AG08395 (cell line): Measurements from ENCODE around the gene FFAR4.

Source experiments
- DNase-seq: peaks from one replicate; pipeline ENCODE4 v3.0.0; 2012; ENCODE audit warnings: mixed read lengths, low spot score

The FFAR4 gene

DNA sequence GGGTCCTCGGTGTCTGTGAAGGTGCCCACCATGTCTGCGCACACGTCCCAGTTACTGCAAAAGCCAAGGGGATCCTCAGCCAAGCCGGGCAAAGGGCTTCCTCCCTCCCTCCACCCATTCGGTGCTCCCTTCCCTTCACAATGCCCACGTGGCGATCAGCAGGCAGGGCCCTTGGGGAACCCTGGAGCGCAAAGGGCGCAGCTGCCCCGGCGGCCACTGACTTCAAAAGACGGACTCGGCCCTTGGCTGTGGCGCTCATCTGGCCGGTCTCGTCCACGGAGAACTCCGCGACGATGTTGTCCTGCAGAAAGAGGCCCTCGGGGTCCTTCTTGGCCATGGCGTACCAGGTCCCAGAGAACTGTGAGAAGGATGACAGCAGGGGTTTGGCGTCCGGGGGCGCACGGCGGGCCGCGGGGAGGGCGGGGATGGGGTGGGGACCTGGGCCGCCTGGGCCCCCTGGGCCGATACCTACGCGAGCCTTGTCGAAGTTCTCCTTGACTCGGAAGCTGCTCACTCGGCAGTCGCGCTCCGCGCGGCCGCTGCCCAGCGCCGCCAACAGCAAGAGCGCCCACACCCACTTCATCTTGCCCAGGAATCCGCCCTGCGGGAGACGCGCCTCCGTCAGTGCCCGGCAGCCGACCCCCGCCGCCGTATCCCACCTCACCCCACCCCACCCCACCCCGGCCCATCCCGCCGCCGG, 34.1 kb downstream of the FFAR4 start:
- DNase-seq: no peak

DNA sequence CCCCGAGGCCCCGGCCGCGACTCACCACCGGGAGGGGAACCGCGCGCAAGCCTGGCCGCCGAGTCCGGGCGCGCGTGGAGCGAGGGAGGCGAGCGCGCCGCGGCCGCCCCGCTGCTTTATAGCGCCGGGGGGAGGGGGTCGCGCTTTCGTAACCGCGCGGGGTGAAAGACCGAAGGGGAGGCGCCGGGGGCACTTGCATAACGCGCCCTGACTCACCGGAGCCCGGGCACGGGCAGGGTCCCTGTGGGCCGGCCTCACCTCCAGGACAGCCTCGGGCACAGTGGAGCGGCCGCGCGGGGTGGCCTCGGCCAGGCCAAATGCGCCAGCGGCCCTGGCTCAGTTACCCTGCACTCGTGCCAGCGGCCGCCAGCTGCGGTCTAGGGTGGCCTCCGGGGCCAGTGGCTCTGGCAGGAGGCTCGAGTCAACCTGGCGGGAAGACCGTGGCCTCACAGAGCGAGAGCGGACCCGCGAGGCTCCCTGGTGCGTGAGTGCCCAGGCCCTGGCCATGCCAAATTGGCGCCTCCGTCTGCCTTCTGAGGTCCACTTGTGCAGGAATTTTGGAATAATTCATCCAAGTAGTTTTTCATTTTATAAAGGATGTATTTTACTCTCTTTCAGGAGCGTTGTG, 34.8 kb downstream of the FFAR4 start, which contains the start of gene RBP4:
RBP4 (minus strand) TSS at position 90 of the 628 bp plus-strand sequence. CDS start 207 bp downstream, outside the sequence.
- no peak for DNase-seq

DNA sequence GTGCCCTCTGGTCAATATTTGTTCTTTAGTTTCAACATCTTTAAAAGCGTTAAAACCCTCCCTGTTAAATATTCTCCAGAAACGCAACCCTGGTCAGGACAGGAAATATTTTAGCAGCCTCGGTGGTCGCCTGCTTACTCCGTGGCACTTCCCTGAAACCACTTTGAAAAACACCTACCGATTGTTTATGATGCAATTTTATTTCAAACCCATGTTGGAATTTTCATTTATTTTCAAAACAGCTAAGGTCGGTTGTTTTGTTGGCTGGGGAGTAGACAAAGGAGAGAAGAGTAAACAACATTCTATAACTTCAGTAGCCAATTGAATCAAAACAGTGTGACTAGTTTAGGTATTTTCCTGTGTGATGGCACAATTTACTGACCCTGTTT, 35.3 kb downstream of the FFAR4 start:
- DNase-seq: no peak

DNA sequence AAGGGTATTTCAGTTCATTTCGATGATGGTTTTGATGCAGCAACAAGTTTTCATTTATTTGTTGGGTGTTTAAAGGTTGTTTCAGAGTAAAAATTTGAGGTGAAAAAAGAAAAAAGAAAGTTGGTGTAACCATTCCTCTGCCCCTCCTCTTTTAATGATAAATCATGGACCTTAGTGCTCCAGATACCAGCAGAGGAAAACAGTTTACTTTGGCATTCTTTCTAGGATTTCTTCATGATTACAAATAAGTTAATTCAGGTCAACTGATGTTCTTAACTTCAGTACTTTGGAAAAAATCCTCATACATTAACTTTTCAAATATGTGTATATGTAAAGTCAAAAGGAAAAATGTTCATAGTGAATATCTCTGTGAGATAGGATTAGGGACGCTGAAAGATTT, 36.6 kb downstream of the FFAR4 start:
- no peak for DNase-seq

DNA sequence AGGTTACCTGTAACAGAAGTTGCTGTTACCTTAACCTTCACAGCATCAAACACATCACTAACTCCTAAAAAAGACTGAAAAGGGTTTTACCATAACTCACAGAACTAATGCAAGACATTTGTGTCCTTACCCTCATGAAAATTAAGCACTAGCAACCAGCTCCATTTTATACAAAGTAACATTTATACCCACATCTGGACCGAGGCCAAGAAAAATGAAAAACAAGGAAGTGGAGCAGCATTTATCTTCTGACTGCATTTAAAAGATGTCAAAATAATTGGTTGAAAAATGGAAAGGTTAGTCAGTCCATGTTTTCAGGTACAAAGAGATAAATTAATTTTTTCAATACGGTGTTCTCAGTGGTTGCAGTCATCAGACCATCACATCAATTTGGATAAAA, 37.7 kb downstream of the FFAR4 start:
- no peak for DNase-seq

DNA sequence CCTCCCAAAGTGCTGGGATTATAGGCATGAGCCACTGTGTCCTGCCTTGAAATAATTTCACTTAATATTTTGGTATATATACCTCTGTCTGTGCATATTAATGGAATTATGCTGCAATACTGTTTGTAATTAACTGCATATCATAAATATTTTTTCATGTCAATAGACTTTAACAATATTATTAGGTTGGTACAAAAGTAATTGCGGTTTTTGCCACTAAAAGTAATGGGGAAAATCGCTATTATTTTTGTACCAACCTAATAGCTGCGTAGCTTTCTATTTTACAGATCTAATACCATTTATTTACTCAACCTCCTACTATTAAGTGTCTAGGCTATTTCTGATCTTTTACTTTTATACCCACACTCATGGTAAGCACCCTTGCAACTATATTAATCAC, 42.0 kb downstream of the FFAR4 start:
- no peak for DNase-seq

DNA sequence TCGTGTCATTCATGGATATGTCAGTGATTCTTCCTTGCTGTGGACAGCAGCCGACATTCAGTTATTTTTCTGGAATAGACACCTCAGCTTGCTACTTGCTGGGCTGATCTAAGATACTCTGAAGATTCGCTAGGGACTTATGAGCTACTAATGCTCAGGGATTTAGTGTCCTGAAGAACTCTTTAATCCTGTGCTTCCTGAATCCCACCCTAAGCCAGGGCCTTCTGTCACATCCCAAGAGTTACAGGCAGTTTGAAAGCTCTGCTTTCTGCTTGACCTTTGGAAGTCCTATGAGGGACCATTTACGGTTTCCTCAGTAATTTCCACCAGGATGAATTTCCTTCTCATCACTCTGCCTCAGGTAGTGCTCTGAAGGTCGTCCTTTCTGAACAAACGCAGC, 45.8 kb downstream of the FFAR4 start, which contains the start of gene PDE6C:
PDE6C (plus strand) TSS at position 227 of the 400 bp plus-strand sequence. CDS start 189 bp downstream, outside the sequence.
- no peak for DNase-seq

DNA sequence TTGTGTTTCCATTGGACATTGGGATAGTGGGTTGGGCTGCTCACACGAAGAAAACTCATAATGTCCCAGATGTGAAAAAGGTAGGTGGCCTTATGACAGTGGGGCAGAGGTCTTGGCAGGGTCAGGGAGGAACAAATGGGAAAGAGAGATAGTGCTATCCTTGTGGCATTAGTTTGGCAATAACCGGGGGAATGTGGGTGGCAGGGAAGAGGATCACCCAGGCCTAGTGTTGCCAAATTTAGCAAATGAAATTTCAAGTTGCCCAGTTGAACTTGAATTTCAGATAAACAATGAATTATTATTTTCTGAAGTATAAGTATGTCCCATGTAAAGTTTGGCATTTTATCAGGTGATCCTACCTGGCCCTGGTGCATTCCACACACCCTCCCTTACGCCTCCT, 46.7 kb downstream of the FFAR4 start:
- no peak for DNase-seq

DNA sequence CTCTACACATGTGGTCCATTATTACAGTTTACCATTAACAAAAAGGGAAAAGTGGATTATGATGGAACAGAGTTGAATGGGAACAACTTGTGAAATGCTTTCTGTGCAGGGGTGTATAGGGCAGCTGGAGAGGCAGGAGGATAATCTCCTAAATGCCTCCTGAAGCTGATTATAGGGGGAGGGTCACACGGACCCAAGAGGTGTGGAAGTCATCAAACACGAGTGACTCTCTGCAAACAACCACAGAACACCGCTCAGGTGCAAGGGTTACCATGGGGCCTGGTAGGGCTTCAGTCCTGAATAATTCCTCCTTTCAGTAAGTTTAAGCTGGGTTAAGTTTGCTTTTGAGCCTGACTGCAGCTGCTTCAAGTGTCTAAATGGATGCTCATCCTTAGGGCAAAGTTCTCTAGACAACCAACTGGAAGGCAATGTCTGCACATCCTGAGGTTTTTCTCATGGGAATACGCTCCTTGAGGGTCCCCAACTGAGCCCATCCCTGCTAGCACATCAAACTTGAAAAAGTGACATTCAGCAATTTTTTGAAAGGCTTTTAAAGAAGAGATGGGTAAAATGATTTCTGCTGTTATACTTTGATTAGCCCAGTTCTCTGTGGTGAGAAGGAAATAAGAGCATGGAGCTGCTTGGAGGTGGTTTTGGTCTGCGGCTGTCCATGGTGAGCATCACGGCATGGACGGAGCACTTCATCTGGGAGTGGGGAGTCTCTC, 47.8 kb downstream of the FFAR4 start:
- DNase-seq: no peak

DNA sequence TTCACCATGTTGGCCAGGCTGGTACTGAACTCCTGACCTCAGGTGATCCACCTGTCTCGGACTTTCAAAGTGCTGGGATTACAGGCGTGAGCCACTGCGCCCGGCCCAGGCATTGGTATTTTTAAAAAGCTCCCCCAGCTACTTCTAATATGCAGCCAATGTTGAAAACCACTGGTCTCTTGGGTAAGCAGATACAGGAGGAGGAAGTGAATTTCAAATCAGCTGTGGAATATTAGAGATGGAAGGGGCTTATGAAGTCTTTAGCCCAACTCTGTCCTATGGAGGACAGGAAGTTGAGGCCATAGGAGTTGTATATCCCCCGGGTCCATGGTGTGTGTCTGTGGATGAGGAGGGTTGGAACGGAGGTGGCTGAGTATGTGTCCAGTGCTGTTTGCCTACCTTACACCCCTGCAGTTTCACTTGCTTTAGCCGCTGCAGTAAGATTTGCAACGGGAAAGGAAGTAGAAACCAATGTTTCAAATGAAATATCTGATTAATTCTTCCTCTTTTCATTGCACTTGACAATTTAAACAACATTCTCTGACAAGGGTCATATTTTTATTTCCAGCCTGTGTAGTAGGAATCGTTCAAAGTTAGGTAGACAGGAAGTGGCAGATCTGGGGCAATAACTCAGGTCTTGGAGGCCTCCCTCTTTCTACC, 49.2 kb downstream of the FFAR4 start:
- no peak for DNase-seq

DNA sequence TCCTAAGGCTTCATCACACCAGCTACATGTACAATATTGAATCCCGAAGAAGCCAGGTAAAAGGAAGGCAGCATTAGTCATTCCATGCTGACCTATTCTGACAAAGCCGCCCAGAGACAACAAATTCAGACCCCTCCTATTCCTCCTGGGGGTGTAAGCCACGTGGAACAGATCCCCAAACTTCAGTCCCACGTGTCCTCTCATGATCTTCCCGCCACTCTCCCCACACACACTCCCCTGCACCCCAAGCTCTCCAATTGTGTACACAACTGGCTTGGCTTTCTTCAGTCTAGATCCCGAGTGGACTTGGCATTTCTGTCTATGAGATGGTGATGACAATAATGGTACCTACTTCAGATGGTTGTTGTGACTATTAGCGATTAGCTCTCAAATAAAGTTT, 54.5 kb downstream of the FFAR4 start:
- DNase-seq: no peak

DNA sequence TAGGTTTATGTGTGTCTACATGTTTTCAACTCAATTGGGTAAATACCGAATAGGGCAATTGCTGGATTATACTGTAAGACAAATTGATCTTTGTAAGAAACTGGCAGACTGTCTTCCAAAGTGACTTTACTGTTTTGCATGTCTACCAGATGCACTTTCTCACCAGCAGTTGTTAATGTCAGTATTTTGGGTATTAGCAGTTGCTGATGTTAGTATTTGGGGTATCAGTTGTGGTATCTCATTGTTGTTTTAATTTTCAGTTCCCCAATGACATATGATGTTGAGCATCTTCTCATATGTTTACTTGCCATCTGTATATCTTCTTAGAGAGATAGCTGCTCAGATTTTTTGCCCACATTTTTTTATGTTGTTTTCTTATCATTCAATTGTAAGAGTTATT, 56.5 kb downstream of the FFAR4 start:
- DNase-seq: no peak

DNA sequence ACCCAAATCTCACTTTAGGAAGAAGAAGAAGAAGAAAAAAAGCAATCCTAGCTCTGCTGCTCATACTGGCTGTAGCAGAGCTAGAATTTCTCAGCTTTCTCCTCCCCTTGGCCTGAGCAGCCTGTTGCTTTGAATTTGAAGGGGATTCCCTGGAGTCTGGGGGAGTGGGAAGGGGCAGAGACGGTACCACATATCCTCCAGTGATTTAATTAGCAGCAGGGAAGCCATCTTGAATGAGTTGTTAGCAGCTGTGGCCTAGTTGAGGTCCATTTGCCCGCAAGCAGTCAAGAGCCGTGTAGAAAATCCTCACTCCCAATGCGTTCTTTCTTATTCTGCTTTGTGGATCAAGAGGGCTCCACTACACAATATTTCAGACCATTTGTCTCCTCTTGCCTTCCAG, 62.4 kb downstream of the FFAR4 start:
- DNase-seq: no peak

DNA sequence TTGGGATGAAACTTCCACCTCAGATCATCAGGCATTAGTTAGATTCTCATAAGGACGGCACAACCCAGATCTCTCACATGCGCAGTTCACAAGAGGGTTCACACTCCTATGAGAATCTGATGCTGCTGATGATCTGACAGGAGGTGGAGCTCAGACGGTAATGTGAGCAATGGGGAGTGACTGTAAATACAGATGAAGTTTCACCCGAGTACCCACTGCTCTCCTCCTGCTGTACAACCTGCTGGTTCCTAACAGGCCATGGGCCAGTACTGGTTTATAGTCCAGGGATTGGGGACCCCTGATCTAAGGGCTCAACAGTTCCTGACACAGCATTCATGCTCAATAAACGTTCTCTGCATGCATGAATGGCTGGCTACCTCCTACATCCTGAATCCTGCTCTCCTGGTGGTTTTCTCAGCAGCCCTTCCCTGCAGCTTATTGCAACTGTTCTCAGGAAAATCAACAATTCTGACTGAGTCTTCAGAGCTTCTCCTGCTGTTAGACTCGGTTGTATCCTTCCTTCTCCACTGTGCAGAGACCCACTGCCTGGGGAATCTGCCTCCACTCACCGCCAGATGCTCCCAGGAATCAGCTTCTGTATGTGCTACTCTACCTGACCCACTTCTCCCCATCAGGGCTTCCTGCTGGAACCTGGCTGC, 63.3 kb downstream of the FFAR4 start:
- no peak for DNase-seq

DNA sequence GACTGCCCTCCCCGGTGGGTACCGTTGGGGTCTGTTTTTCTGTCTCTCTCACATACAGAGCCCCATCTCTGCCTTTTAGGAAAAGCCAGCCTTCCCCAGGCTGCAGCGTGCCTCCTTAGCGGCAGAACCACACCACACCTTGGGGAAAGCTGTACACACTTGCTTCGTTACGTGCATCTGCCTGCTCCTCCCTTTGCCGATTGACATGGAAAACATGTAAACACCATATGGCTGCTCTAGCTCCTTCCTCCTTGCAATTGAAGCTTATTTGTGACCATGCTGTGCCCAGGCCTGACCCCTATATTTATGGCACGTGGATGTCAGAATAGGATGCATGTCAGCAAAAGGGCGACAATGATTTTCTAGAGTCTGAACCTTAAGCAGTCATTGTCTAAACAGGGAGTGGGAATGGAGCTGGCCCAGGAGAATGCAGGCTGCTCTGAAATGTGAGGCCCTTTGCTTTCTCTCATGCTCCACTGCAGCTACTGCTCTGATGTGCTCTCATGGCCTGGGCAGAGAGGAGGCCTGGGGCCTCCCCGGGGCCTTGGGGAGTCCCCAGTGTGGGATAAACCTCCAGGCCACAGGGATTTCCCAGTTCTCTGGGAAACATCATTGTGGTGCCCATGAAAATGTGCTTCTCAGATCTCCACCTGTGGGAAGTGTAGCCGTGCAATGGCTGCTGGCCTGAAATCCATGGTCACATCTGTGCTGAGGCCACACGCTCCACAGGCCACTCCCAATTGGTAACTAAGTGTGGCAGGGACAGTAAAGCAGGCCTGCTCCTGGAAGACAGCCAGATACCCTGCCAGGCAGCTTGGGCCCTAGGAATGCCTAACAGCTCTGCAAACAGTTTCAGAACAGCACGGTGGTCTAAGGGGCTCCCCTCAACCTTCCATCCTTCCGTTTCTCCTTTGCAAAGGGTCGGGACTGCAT, 64.4 kb downstream of the FFAR4 start:
- no peak for DNase-seq
